Omental fat pad (tissue), 4 donors: Measurements from ENCODE around the gene TYK2. TPM values are rescaled to one million over a fixed set of nuclear protein-coding genes. Genes with fewer than 3 reads are reported as not detected.
"Not testable (repeated sequence)": the region's sequence is repeated elsewhere in the genome, so short reads cannot be mapped to it uniquely, and the experiment has no call there.

Experiments
- ATAC-seq: fragments of 150-250 bp; one replicate; pipeline ENCODE4 v1.9.1; 2016; ENCODE audit warnings: mild to moderate bottlenecking, moderate library complexity; ENCODE audit not compliant: low FRiP score
- DNase-seq: peaks from one replicate; pipeline ENCODE4 v3.0.0-alpha.2; 2019; ENCODE audit warnings: low spot score
- CTCF ChIP-seq, 3 donors: fragments of 450-650 bp; IDR thresholded peaks; one replicate each; pipeline ENCODE4 v1.5.1; 2016 to 2017; ENCODE audit warnings: antibody characterized with exemption in 3 of 3, mild to moderate bottlenecking in 3 of 3, moderate library complexity in 2 of 3
- total RNA-seq, 4 donors: library from RNA; depleted of rRNA; stranded (reverse); fragments of >200 nt; gene quantifications; one replicate each; pipeline ENCODE4 v1.1.0, GENCODE V29; 2016

The TYK2 gene
- total RNA-seq, 4 donors from 2014 or later: 60.2 to 137 (median 76.9) TPM

GRCh38 chr19:10368101-10368803, 12.1 kb downstream of the TYK2 start:
- ATAC-seq (no peak), DNase-seq (no peak)
- TF ChIP-seq CTCF (IDR thresholded peaks at IDR 0.05): no peak

GRCh38 chr19:10366950-10367512, 13.3 kb downstream of the TYK2 start:
- DNase-seq, ATAC-seq: not testable (repeated sequence)

- TF ChIP-seq CTCF (IDR thresholded peaks at IDR 0.05): no peak
- ATAC-seq: no peak
- no peak for DNase-seq
Observed at GRCh38 chr19:10365518-10365917, 14.9 kb downstream of the TYK2 start.

- no peak for TF ChIP-seq CTCF (IDR thresholded peaks at IDR 0.05)
- DNase-seq (no peak), ATAC-seq (no peak)
Observed at GRCh38 chr19:10364644-10365043, 15.7 kb downstream of the TYK2 start.

GRCh38 chr19:10363789-10364281, 16.5 kb downstream of the TYK2 start:
- no peak for DNase-seq
- no peak for ATAC-seq
- no peak for TF ChIP-seq CTCF (IDR thresholded peaks at IDR 0.05)

- no peak for TF ChIP-seq CTCF (IDR thresholded peaks at IDR 0.05)
- ATAC-seq (no peak), DNase-seq (no peak)
Observed at GRCh38 chr19:10362259-10362658, 18.1 kb downstream of the TYK2 start.

GRCh38 chr19:10361569-10362011, 18.8 kb downstream of the TYK2 start:
- no peak for ATAC-seq
- TF ChIP-seq CTCF (IDR thresholded peaks at IDR 0.05): no peak
- DNase-seq: no peak
